Measurements from ENCODE around the gene ITGA3.

DNA sequence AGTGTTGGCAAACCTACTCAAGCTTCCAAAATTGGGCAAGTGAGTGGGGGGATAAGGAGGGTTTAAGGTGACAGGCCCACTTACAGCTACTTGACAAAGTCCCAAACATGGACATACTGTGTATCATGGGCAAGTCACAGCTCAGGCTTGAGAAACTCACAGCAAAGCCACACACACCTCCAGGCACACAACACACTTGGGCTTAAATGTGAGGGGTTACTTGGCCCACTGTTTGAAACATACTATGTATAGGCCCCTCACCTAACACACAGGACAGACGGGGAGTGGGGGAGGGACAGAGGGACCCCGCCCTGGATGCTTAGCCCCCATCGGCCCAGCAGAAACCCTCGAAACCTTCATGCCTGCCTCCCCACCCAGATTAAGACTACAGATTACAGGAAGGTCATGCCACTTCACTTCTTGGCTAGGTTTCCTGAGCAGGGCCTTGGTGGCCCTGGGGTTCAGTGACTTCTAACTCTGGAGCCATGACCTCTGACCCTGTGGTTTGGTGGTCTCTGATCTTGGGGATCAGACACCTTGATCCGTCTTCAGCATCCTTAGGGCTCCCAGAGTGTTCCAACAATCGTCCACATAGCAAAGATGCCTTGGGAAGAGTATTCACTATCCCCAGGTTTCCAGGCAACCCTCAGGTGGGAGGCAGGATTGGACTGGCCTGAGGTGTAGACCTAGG, 76.3 kb downstream of the ITGA3 start:
- TF ChIP-seq, protein P1, sequence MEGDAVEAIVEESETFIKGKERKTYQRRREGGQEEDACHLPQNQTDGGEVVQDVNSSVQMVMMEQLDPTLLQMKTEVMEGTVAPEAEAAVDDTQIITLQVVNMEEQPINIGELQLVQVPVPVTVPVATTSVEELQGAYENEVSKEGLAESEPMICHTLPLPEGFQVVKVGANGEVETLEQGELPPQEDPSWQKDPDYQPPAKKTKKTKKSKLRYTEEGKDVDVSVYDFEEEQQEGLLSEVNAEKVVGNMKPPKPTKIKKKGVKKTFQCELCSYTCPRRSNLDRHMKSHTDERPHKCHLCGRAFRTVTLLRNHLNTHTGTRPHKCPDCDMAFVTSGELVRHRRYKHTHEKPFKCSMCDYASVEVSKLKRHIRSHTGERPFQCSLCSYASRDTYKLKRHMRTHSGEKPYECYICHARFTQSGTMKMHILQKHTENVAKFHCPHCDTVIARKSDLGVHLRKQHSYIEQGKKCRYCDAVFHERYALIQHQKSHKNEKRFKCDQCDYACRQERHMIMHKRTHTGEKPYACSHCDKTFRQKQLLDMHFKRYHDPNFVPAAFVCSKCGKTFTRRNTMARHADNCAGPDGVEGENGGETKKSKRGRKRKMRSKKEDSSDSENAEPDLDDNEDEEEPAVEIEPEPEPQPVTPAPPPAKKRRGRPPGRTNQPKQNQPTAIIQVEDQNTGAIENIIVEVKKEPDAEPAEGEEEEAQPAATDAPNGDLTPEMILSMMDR (IDR thresholded peaks at IDR 0.05; ENCODE audit: low read length) = no peak
- no peak for TF ChIP-seq EZH2 (IDR thresholded peaks at IDR 0.05; ENCODE audit: borderline replicate concordance, low read length)
